Thymus (tissue), 2 donors: Measurements from ENCODE around the gene AP2A1. TPM values are rescaled to one million over a fixed set of nuclear protein-coding genes. Genes with fewer than 3 reads are reported as not detected.

Experiments
- polyA plus RNA-seq: library from polyadenylated mRNA; stranded (reverse); fragments of 200-250 nt; gene quantifications from one replicate; pipeline ENCODE4 v1.2.3, GENCODE V29; 2013
- total RNA-seq: library from RNA; stranded (reverse); fragments of 120-200 nt; gene quantifications from one replicate; pipeline ENCODE4 v1.2.4, GENCODE V29; 2013
- donor health status: healthy.

The AP2A1 gene
- total and polyA plus RNA-seq, 2 donors, result 16.5 to 26.5 TPM

Other genes starting within 250 kb of the AP2A1 start
- 8.8 TPM for gene RCN3, start 239.0 kb upstream of the AP2A1 start, total RNA-seq
- 32.7 TPM for gene RCN3, start 239.0 kb upstream of the AP2A1 start, polyA plus RNA-seq
- 137 TPM for gene NOSIP, start 186.4 kb upstream of the AP2A1 start, total RNA-seq
- 156 TPM for gene NOSIP, start 186.4 kb upstream of the AP2A1 start, polyA plus RNA-seq
- 2.2 TPM for gene PRRG2, start 185.7 kb upstream of the AP2A1 start, total RNA-seq
- gene PRRG2, start 185.7 kb upstream of the AP2A1 start, polyA plus RNA-seq, result 5.5 TPM
- gene PRR12, start 175.8 kb upstream of the AP2A1 start, total RNA-seq, result 2.3 TPM
- gene PRR12, start 175.8 kb upstream of the AP2A1 start, polyA plus RNA-seq, result 10.2 TPM
- gene RRAS, start 126.9 kb upstream of the AP2A1 start, total RNA-seq, result 12.7 TPM
- 60.9 TPM for gene RRAS, start 126.9 kb upstream of the AP2A1 start, polyA plus RNA-seq
- 3.2 TPM for gene SCAF1, start 124.8 kb upstream of the AP2A1 start, total RNA-seq
- 17.2 TPM for gene SCAF1, start 124.8 kb upstream of the AP2A1 start, polyA plus RNA-seq
- gene IRF3, start 101.1 kb upstream of the AP2A1 start, total RNA-seq, result 83.6 TPM
- 259 TPM for gene IRF3, start 101.1 kb upstream of the AP2A1 start, polyA plus RNA-seq
- 18.7 TPM for gene BCL2L12, start 101.1 kb upstream of the AP2A1 start, total RNA-seq
- 27.1 TPM for gene BCL2L12, start 101.1 kb upstream of the AP2A1 start, polyA plus RNA-seq
- gene PRMT1, start 89.7 kb upstream of the AP2A1 start, total RNA-seq, result 173 TPM
- 101 TPM for gene PRMT1, start 89.7 kb upstream of the AP2A1 start, polyA plus RNA-seq
- 0.47 TPM for gene ADM5, start 77.4 kb upstream of the AP2A1 start, total RNA-seq
- 5.5 TPM for gene ADM5, start 77.4 kb upstream of the AP2A1 start, polyA plus RNA-seq
- gene CPT1C, start 75.9 kb upstream of the AP2A1 start, total RNA-seq, result 0.61 TPM
- 3.5 TPM for gene CPT1C, start 75.9 kb upstream of the AP2A1 start, polyA plus RNA-seq
- gene TSKS, start 3.7 kb upstream of the AP2A1 start, total RNA-seq, result 2.6 TPM
- gene TSKS, start 3.7 kb upstream of the AP2A1 start, polyA plus RNA-seq, result 2.4 TPM
- 16.6 TPM for gene FUZ, start 46.3 kb downstream of the AP2A1 start, total RNA-seq
- 20.9 TPM for gene FUZ, start 46.3 kb downstream of the AP2A1 start, polyA plus RNA-seq
- gene MED25, start 51.3 kb downstream of the AP2A1 start, total RNA-seq, result 7.6 TPM
- gene MED25, start 51.3 kb downstream of the AP2A1 start, polyA plus RNA-seq, result 48.0 TPM
- 63.6 TPM for gene PTOV1, start 84.2 kb downstream of the AP2A1 start, total RNA-seq
- 125 TPM for gene PTOV1, start 84.2 kb downstream of the AP2A1 start, polyA plus RNA-seq
- 28.4 TPM for gene PNKP, start 100.6 kb downstream of the AP2A1 start, total RNA-seq
- 85.3 TPM for gene PNKP, start 100.6 kb downstream of the AP2A1 start, polyA plus RNA-seq
- 4.4 TPM for gene AKT1S1, start 110.4 kb downstream of the AP2A1 start, total RNA-seq
- gene AKT1S1, start 110.4 kb downstream of the AP2A1 start, polyA plus RNA-seq, result 27.9 TPM
- 2.9 TPM for gene TBC1D17, start 110.7 kb downstream of the AP2A1 start, total RNA-seq
- 69.7 TPM for gene TBC1D17, start 110.7 kb downstream of the AP2A1 start, polyA plus RNA-seq
- 8.6 TPM for gene IL4I1, start 129.9 kb downstream of the AP2A1 start, total RNA-seq
- gene IL4I1, start 129.9 kb downstream of the AP2A1 start, polyA plus RNA-seq, result 11.5 TPM
- 16.0 TPM for gene ATF5, start 162.2 kb downstream of the AP2A1 start, total RNA-seq
- gene ATF5, start 162.2 kb downstream of the AP2A1 start, polyA plus RNA-seq, result 53.9 TPM
- 46.7 TPM for gene NUP62, start 162.5 kb downstream of the AP2A1 start, total RNA-seq
- gene NUP62, start 162.5 kb downstream of the AP2A1 start, polyA plus RNA-seq, result 24.9 TPM
- 0.14 TPM for gene SIGLEC11, start 194.2 kb downstream of the AP2A1 start, total RNA-seq
- 0.98 TPM for gene SIGLEC11, start 194.2 kb downstream of the AP2A1 start, polyA plus RNA-seq